WTC11 (cell line): ENCODE results near the gene FPR2. TPM values are rescaled to one million over a fixed set of nuclear protein-coding genes. Genes with fewer than 3 reads are reported as not detected.

Source experiments
- ATAC-seq: fragments of 200-7000 bp; cut with Tn5 transposase; 2 replicates; pipeline ENCODE4 v1.10.0; 2021; ENCODE audit warnings: mild to moderate bottlenecking, moderate library complexity
- CTCF ChIA-PET: fragments of 300-600 bp; sonication (Branson Sonifier 250); formaldehyde crosslinking; loops from one replicate; lab custom pipeline; 2021; ENCODE audit warnings: antibody characterized with exemption; lab: Charles Lee
- POLR2A ChIA-PET: fragments of 350-600 bp; sonication (Branson Sonifier 250); formaldehyde crosslinking; loops from one replicate; lab custom pipeline; 2021; ENCODE audit warnings: antibody characterized with exemption; lab: Charles Lee
- DNase-seq: peaks from one replicate; pipeline ENCODE4 v3.0.0; 2021; ENCODE audit warnings: low spot score
- H3K27ac Mint-ChIP-seq: 2 replicates; pipeline ENCODE4 v1.8.0; 2021; ENCODE audit warnings: mixed read lengths
- H3K27me3 Mint-ChIP-seq: 2 replicates; pipeline ENCODE4 v1.8.0; 2021; ENCODE audit warnings: low read depth, mild to moderate bottlenecking, moderate library complexity, mixed read lengths
- H3K36me3 Mint-ChIP-seq: 2 replicates; pipeline ENCODE4 v1.8.0; 2021; ENCODE audit warnings: mixed read lengths
- H3K4me1 Mint-ChIP-seq: 2 replicates; pipeline ENCODE4 v1.8.0; 2022; ENCODE audit warnings: mixed read lengths
- H3K4me3 Mint-ChIP-seq: 2 replicates; pipeline ENCODE4 v1.8.0; 2021; ENCODE audit warnings: mild to moderate bottlenecking, moderate library complexity, mixed read lengths
- H3K9me3 Mint-ChIP-seq: 2 replicates; pipeline ENCODE4 v1.8.0; 2021; ENCODE audit warnings: mixed read lengths
- CBFB ChIP-seq: sonication (generic); formaldehyde crosslinking; IDR thresholded peaks from 2 replicates; pipeline ENCODE4 v1.8.1; 2022; ENCODE audit warnings: mild to moderate bottlenecking, low read depth, missing genetic modification reagents
- GRHL2 ChIP-seq: fragments of 250-450 bp; sonication (Bioruptor Pico); IDR thresholded peaks from 2 replicates; pipeline ENCODE4 v1.8.0; 2022; ENCODE audit warnings: mild to moderate bottlenecking, moderate library complexity; ENCODE audit not compliant: insufficient replicate concordance, severe bottlenecking
- GTF2I ChIP-seq: fragments of 250-450 bp; sonication (Bioruptor Pico); conservative IDR thresholded peaks from 2 replicates; pipeline ENCODE4 v1.4.0; 2021; ENCODE audit warnings: mild to moderate bottlenecking
- JUN ChIP-seq: sonication (generic); formaldehyde crosslinking; IDR thresholded peaks from 2 replicates; pipeline ENCODE4 v1.8.0; 2023; ENCODE audit warnings: mild to moderate bottlenecking, missing genetic modification reagents
- RORB ChIP-seq: fragments of 250-450 bp; sonication (Bioruptor Pico); IDR thresholded peaks from 2 replicates; pipeline ENCODE4 v1.9.0; 2021; ENCODE audit warnings: mild to moderate bottlenecking
- SMAD3 ChIP-seq: sonication (generic); formaldehyde crosslinking; IDR thresholded peaks from 2 replicates; pipeline ENCODE4 v1.8.0; 2022; ENCODE audit warnings: missing genetic modification reagents, mild to moderate bottlenecking, borderline replicate concordance
- SMAD4 ChIP-seq: sonication (generic); formaldehyde crosslinking; IDR thresholded peaks from 2 replicates; pipeline ENCODE4 v1.8.0; 2022; ENCODE audit warnings: mild to moderate bottlenecking, missing genetic modification reagents
- SP1 ChIP-seq: sonication (generic); formaldehyde crosslinking; conservative IDR thresholded peaks from 2 replicates; pipeline ENCODE4 v1.8.1; 2022; ENCODE audit warnings: missing genetic modification reagents
- TCF7 ChIP-seq: sonication (generic); formaldehyde crosslinking; IDR thresholded peaks from 2 replicates; pipeline ENCODE4 v1.8.0; 2022; ENCODE audit warnings: mild to moderate bottlenecking, low read depth, missing genetic modification reagents, moderate library complexity
- ZNF138 ChIP-seq: sonication (generic); formaldehyde crosslinking; conservative IDR thresholded peaks from 2 replicates; pipeline ENCODE4 v1.8.1; 2022; ENCODE audit warnings: mild to moderate bottlenecking, moderate library complexity, missing genetic modification reagents
- ZNF263 ChIP-seq: sonication (generic); formaldehyde crosslinking; IDR thresholded peaks from 2 replicates; pipeline ENCODE4 v1.8.1; 2022; ENCODE audit warnings: low read depth, mild to moderate bottlenecking, moderate library complexity, missing genetic modification reagents
- ZNF396 ChIP-seq: fragments of 250-450 bp; sonication (Bioruptor Pico); IDR thresholded peaks from 2 replicates; pipeline ENCODE4 v1.8.0; 2021; ENCODE audit warnings: mild to moderate bottlenecking, moderate library complexity, borderline replicate concordance
- total RNA-seq: library from RNA; stranded (reverse); gene quantifications from 3 replicates; pipeline ENCODE4 v1.2.3, GENCODE V29; 2021
- TF ChIP-seq, protein P1 (sequence below): sonication (generic); formaldehyde crosslinking; IDR thresholded peaks from 2 replicates; pipeline ENCODE4 v1.8.1; 2022; ENCODE audit warnings: missing genetic modification reagents, borderline replicate concordance
- TF ChIP-seq, protein P2 (sequence below): fragments of 250-450 bp; sonication (Bioruptor Pico); IDR thresholded peaks from 2 replicates; pipeline ENCODE4 v1.9.0; 2021; ENCODE audit warnings: mild to moderate bottlenecking, borderline replicate concordance
- TF ChIP-seq, protein P3 (sequence below): sonication (generic); formaldehyde crosslinking; IDR thresholded peaks from 2 replicates; pipeline ENCODE4 v1.8.0; 2022; ENCODE audit warnings: mild to moderate bottlenecking, missing genetic modification reagents
- TF ChIP-seq, protein P4 (sequence below): fragments of 250-450 bp; sonication (Bioruptor Pico); IDR thresholded peaks from 2 replicates; pipeline ENCODE4 v1.9.0; 2021; ENCODE audit warnings: mild to moderate bottlenecking
- TF ChIP-seq, protein P5 (sequence below): sonication (generic); formaldehyde crosslinking; IDR thresholded peaks from 2 replicates; pipeline ENCODE4 v1.8.1; 2022; ENCODE audit warnings: low read depth, mild to moderate bottlenecking, moderate library complexity, missing genetic modification reagents, borderline replicate concordance
- TF ChIP-seq, protein P6 (sequence below): sonication (generic); formaldehyde crosslinking; IDR thresholded peaks from 2 replicates; pipeline ENCODE4 v1.8.1; 2023; ENCODE audit warnings: mild to moderate bottlenecking, missing genetic modification reagents, moderate library complexity

The FPR2 gene
- total RNA-seq, 1 experiment from 2014 or later, result 0.31 TPM

DNA sequence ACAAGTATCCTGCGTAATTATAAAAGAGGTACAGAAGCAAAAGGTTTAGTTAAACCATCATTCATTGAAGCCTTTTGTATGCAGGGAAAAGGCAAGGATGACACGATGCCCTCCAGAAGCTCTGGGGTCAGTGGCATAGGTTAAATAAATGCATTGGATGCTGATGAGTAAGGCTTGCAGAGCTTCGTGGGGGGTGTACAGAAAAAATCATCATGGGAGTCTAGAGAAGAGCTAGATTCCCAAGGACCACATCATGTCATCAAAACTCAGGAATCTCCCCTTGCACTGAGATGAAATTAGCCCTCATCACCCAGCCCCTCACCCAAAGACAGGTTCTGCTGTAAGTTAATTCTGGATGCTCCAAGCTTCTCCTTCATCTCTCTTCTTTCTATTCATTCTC lies 17.6 kb upstream of the FPR2 start:
- Mint-ChIP-seq H3K27ac (no peak overlapping the region), H3K4me1 (peaks cover 2% of the 10 kb centered on the region; the same call in 1 of the 2 replicates), H3K27me3 (peaks cover 3% of the 10 kb centered on the region; the same call in 1 of the 2 replicates), H3K4me3 (no peak overlapping the region), H3K9me3 (no peaks in the 10 kb centered on the region; the same call in 1 of the 2 replicates), H3K36me3 (no peaks in the 10 kb centered on the region)
- DNase-seq (no peak), ATAC-seq (no peak)
- POLR2A ChIA-PET, result no interaction called here
- CTCF ChIA-PET, result interaction anchor here (2.1 kb wide), 1 partner anchor 34 kb away, joined by 10 read pairs; no protein-coding TSS in a partner anchor
- TF ChIP-seq, protein P1, sequence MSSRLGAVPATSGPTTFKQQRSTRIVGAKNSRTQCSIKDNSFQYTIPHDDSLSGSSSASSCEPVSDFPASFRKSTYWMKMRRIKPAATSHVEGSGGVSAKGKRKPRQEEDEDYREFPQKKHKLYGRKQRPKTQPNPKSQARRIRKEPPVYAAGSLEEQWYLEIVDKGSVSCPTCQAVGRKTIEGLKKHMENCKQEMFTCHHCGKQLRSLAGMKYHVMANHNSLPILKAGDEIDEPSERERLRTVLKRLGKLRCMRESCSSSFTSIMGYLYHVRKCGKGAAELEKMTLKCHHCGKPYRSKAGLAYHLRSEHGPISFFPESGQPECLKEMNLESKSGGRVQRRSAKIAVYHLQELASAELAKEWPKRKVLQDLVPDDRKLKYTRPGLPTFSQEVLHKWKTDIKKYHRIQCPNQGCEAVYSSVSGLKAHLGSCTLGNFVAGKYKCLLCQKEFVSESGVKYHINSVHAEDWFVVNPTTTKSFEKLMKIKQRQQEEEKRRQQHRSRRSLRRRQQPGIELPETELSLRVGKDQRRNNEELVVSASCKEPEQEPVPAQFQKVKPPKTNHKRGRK (CRISPR knock-in tag), result no peak
- TF ChIP-seq SMAD3 (CRISPR knock-in tag) (no peak), TCF7 (no peak), ZNF138 (CRISPR knock-in tag) (no peak), CBFB (CRISPR knock-in tag) (no peak), RORB (CRISPR knock-in tag) (no peak), ZNF396 (no peak), GRHL2 (CRISPR knock-in tag) (no peak)
- TF ChIP-seq, protein P2, sequence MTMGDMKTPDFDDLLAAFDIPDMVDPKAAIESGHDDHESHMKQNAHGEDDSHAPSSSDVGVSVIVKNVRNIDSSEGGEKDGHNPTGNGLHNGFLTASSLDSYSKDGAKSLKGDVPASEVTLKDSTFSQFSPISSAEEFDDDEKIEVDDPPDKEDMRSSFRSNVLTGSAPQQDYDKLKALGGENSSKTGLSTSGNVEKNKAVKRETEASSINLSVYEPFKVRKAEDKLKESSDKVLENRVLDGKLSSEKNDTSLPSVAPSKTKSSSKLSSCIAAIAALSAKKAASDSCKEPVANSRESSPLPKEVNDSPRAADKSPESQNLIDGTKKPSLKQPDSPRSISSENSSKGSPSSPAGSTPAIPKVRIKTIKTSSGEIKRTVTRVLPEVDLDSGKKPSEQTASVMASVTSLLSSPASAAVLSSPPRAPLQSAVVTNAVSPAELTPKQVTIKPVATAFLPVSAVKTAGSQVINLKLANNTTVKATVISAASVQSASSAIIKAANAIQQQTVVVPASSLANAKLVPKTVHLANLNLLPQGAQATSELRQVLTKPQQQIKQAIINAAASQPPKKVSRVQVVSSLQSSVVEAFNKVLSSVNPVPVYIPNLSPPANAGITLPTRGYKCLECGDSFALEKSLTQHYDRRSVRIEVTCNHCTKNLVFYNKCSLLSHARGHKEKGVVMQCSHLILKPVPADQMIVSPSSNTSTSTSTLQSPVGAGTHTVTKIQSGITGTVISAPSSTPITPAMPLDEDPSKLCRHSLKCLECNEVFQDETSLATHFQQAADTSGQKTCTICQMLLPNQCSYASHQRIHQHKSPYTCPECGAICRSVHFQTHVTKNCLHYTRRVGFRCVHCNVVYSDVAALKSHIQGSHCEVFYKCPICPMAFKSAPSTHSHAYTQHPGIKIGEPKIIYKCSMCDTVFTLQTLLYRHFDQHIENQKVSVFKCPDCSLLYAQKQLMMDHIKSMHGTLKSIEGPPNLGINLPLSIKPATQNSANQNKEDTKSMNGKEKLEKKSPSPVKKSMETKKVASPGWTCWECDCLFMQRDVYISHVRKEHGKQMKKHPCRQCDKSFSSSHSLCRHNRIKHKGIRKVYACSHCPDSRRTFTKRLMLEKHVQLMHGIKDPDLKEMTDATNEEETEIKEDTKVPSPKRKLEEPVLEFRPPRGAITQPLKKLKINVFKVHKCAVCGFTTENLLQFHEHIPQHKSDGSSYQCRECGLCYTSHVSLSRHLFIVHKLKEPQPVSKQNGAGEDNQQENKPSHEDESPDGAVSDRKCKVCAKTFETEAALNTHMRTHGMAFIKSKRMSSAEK (CRISPR knock-in tag), result no peak
- TF ChIP-seq, protein P3, sequence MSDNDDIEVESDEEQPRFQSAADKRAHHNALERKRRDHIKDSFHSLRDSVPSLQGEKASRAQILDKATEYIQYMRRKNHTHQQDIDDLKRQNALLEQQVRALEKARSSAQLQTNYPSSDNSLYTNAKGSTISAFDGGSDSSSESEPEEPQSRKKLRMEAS (CRISPR knock-in tag), result no peak
- TF ChIP-seq, protein P4, sequence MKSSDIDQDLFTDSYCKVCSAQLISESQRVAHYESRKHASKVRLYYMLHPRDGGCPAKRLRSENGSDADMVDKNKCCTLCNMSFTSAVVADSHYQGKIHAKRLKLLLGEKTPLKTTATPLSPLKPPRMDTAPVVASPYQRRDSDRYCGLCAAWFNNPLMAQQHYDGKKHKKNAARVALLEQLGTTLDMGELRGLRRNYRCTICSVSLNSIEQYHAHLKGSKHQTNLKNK (CRISPR knock-in tag), result no peak
- TF ChIP-seq, protein P5, sequence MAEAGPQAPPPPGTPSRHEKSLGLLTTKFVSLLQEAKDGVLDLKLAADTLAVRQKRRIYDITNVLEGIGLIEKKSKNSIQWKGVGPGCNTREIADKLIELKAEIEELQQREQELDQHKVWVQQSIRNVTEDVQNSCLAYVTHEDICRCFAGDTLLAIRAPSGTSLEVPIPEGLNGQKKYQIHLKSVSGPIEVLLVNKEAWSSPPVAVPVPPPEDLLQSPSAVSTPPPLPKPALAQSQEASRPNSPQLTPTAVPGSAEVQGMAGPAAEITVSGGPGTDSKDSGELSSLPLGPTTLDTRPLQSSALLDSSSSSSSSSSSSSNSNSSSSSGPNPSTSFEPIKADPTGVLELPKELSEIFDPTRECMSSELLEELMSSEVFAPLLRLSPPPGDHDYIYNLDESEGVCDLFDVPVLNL (CRISPR knock-in tag), result no peak

DNA sequence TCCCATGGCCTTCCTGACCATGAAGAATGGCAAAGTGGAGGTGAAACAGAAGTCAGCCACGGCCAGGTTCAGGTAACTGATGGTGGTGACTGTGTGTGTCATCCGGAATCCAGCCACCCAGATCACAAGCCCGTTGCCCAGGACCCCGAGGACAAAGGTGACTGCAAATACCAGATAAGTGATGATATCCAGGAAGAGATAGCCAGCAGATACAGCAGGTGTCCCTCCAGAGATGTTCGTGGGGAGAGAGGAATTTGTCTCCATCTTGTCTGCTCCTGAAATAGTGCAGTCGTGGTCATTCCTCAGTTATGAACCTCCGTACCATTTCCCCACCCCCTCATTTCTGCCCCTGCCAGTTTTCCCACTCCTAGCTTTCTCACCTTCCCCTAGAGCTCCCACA lies 14.2 kb upstream of the FPR2 start:
- no peaks in the 10 kb centered on the region; the same call in 1 of the 2 replicates for H3K9me3 Mint-ChIP-seq
- CTCF ChIA-PET, result interaction anchor here (0.6 to 1.4 kb wide), 2 partner anchors 86 to 652 kb away, joined by 3 read pairs; no protein-coding TSS in a partner anchor
- DNase-seq (no peak), ATAC-seq (no peak)
- H3K4me3 Mint-ChIP-seq, result no peak overlapping the region
- peaks cover 2% of the 10 kb centered on the region; the same call in 1 of the 2 replicates for H3K4me1 Mint-ChIP-seq
- H3K27ac Mint-ChIP-seq, result no peak overlapping the region
- POLR2A ChIA-PET, result no interaction called here
- H3K36me3 Mint-ChIP-seq, result no peaks in the 10 kb centered on the region
- TF ChIP-seq SMAD4 (CRISPR knock-in tag), result no peak
- no peak for TF ChIP-seq TCF7
- no peak for TF ChIP-seq GTF2I (CRISPR knock-in tag)
- TF ChIP-seq, protein P4 (CRISPR knock-in tag), result no peak
- TF ChIP-seq JUN (CRISPR knock-in tag), result no peak
- TF ChIP-seq ZNF263 (CRISPR knock-in tag), result no peak
- no peak for TF ChIP-seq SP1
- TF ChIP-seq, protein P6, sequence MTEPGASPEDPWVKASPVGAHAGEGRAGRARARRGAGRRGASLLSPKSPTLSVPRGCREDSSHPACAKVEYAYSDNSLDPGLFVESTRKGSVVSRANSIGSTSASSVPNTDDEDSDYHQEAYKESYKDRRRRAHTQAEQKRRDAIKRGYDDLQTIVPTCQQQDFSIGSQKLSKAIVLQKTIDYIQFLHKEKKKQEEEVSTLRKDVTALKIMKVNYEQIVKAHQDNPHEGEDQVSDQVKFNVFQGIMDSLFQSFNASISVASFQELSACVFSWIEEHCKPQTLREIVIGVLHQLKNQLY (CRISPR knock-in tag), result no peak
- peaks cover 3% of the 10 kb centered on the region for H3K27me3 Mint-ChIP-seq
